GM11168 (cell line): Measurements from ENCODE around the gene ESRP2.

Source experiments
- in situ Hi-C: fragments of 300-500 bp; cut with MboI; formaldehyde crosslinking; loops from one replicate; pipeline ENCODE4 v1.12.0; 2022; ENCODE audit warnings: low sequenced_read_pairs; ENCODE audit not compliant: unreplicated experiment

Gene ESRP2

DNA sequence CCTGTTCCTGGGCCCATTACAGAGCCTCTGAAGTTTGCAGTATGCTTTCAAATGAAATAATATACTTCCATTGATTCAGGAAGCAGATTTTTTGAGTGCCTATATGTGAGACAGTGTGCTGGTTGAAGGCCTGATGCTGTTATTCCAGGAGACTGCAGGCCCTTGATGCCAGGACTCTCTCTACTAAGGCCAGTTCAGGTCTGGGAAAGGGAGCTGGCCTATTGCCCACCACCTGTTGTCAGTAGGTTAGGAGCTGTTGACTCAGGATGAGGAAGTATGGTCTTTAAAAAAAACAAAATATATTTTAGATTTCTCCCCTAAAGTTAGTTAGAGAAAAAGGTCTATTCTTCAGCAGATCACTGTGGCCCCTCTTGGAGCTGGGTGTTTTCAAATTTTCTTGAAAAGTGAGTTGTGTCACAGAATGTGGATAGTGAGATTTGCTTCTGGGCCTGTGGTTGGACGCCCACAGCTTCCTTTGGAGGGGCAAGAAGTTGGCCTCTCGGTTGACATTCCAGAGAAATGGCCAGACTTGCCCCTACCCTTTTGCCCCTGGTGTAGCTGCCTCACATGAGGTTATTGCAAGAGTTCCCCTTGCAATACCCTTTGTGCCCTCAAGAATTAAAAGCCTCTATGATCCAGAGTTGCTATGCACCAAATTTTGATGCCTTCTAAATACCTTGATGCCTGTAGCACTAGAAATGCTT lies 7.9 kb downstream of the ESRP2 start:
- in situ Hi-C loops = loop anchor here (5.0 kb wide), 1 partner anchor 156 kb away; no protein-coding TSS in a partner anchor

DNA sequence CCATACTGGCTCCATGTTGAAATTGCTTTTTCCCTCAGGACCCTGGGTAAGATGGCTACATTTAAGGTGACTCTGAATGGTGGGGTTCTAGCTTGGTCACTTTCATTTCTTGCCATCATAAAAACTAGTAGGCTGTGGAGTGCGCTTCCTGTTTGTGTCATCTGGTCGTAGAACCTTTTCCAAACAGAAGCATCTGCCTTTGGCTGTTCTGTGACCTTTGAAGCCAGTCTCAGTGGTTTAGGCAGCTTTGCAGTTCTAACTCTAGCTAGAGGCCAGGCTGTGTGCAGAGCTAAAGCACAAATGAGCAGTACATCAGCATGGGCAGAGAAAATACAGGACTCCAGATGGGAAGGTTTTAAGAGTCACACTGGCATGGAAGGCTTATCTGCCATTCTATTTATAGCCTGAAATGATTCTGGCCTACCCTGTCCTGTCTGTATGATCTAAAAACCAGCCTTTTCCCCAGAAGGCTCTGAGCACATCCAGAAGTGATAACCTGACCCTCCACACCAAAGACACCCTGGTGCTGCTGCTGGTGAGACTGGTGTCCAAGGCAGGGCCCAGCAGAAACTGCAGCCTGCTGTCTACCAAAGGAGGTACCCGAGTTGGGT lies 8.6 kb downstream of the ESRP2 start:
- in situ Hi-C loops = loop anchor here (5.0 kb wide), 1 partner anchor 155 kb away; no protein-coding TSS in a partner anchor

DNA sequence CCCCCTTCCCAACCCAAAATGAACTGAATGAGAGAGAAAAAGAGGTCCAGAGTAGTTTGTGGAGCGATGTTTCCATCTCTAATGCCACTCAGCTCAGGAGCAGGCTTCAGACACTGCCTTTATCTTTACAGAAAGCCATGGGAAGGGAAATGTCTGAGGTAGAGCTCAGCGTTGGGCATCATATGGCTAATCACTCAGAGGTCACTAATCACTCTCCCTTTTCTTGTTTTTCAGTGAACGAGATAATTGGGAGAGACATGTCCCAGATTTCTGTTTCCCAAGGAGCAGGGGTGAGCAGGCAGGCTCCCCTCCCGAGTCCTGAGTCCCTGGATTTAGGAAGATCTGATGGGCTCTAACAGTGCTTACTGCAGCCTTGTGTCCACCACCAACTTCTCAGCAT lies 9.8 kb downstream of the ESRP2 start:
- in situ Hi-C loops = loop anchor here (5.0 kb wide), 1 partner anchor 154 kb away; no protein-coding TSS in a partner anchor

DNA sequence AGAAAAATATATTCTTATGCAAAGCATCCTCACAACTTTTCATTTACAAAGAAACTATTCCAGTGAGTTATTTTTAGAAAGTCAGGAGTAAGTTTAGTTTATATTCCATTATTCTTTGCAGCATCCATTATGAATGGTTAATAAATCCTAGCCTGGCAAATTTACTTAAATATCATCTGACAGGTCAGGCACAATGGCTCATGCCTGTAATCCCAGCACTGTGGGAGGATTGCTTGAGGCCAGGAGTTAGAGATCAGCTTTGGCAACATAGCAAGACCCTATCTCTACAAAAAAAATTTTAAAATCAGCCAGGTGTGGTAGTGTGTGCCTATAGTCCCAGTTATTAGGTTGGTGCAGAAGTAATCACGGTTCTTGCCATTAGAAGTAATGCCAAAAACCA lies 12.9 kb downstream of the ESRP2 start:
- in situ Hi-C loops = no loop called here

DNA sequence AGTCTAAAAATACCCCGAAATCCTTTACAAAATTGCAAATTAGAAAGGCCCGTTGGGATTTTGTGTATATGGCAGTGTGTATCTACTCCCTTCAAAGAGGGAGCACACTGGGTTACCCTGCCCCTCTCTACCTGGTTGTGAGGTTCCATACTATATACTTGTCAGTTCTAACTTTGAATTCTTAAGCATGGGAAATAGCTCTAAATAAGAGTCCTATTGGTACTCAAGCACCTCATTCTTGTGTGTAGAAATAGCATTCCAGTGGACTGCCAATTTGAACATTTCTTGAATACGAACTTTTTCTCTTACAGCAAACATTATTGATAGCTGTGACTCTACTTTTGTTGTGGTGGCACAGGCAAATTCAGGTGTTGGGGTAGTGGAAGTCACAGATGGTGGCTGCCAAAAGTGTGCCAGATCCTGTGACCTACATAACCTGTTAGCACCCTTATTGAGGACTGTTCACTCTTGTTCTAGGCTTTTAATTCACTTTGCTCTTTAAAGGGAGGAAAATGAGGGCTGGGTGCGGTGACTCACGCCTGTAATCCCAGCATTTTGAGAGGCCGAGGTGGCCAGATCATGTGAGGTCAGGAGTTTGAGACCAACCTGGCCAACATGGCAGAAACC lies 16.1 kb downstream of the ESRP2 start:
- in situ Hi-C loops = no loop called here

DNA sequence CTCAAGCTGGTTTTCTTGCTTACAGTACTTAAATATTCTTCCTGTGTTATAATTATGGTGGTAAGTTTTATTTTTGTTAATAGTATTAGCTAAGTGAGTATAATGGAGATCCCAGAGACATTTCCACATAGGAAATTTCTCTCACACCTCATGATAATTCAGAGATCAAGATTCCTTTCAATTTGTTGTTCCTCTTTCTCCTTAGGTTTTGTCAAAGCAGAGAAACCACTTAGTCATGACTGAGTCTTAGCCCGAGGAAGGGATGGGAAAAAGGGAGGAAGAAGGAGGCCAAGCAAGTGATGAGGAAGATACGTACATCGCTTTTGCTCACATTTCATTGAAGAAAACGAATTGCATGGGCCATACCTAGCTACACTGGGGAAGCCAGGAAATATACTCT lies 18.4 kb downstream of the ESRP2 start:
- in situ Hi-C loops = no loop called here

DNA sequence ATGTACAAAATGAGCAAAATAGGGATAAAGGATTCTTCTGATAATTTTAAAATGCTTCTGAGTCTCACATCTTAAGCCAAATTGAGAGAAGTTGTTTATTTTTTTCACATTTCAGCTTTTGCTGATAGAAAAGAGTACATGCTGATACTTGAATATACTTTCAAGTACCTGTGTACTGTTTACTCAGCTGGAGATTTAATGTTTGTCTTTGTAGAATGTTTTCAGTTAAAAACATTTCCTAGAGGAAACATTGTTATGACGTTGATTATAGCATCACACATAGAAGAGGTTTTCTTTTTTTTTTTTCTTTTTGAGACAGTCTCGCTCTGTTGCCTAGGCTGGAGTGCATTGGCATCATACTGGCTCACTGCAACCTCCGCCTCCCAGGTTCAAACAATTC lies 19.7 kb downstream of the ESRP2 start:
- in situ Hi-C loops = no loop called here

DNA sequence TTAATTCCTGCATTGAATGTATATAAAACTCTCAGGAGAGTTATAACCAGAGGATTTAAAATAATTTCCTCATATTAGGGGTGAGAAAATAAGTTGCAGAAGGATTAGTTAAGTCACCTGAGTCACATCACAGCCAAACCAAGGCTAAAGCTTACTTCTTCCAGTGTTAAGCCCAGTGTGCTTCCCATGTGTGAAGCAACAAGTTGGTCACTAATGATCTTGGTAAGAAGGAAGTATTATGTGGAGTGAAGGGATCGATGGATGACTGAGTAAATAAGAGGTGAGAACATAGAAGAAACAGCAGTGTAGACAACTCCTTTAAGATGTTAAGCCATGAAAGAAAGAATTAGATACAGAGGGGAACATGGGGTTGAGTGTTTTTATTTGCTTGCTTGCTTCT lies 20.6 kb downstream of the ESRP2 start:
- in situ Hi-C loops = no loop called here

DNA sequence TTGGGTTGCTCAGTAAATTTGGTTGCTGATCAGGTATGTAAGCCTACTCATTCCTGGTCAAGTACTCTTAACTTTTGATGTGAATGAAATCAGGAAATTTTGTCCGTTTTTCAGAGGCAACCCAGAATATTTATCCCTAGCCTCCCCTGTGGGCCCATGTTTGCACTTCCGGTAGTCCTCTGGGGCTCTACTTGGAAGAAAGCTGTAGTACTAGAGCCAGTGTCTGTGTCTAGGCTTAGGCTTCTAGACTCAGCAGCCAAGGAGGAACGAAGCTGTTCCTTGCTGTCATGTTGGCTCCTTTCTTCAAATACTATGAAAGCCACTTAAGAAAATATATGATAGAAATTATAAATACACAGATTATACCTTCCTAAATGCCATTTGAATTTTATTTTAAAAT lies 21.2 kb downstream of the ESRP2 start:
- in situ Hi-C loops = no loop called here

DNA sequence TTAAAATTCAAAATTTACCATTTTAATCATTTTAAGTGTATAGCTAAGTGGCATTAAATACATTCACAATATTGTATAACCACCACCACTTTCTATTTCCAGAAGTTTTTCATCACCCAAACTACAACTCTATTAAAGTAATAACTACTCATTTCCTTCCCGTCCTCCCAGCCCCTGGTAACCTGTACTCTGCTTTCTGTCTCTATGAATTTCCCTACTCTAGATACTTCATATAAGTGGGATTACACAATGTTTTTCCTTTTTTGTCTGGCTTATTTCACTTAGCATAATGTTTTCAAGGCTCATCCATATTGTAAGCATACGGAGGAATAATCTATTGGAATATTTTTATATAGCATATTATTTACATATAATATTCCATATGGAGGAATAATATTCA lies 29.7 kb downstream of the ESRP2 start:
- in situ Hi-C loops = no loop called here

DNA sequence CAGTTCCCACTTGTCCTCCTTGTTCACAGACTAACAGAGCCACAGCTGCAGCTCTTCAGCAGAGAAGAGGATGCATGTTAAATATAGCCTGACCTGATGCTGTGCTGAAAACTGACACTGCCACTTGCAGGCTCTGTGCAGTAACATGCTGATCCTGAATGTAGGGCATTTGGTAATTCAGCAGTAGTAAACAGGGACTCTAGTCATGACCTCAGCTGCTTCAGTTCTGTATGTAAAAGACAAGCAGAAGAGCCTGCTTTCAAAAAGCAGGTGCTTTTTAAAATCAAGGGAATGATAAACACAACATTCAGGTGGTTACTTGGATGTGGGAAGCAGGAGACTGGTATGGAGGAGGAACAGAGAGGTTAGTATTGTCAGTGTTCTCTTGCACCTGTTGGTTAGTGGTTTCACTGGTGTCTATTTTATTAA lies 33.8 kb downstream of the ESRP2 start:
- in situ Hi-C loops = no loop called here

DNA sequence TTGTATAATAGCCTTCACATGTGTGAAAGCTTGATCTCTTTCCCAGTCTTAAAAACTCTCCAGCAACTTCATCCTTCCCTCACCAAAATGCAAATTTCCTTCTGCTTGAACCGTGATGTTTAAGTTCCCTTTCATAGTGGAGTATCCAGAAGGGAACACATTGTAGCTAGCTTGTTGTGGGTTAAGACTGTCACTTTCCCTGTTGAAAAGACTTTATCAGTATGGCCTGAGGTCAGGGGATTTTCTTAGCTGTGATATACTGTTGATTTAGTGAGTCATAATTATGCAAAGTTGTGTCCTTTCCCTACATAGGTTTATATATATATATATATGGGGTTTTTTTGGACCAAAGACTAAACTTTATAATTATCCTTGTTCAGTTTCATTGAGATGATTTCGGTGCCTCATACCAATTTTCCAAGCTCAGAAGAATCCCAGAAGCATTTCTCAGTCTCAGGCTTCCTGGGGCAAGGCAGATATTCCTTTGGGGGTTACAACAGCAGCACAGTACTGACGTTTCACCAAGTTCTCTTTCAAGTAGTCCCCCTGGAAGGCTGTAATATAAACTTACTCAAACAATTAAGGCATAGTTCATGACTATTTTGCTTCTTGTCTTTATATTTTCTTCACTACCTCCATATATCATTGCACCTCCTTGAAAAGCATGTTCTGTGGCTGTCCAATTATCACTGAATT lies 35.7 kb downstream of the ESRP2 start:
- in situ Hi-C loops = no loop called here

DNA sequence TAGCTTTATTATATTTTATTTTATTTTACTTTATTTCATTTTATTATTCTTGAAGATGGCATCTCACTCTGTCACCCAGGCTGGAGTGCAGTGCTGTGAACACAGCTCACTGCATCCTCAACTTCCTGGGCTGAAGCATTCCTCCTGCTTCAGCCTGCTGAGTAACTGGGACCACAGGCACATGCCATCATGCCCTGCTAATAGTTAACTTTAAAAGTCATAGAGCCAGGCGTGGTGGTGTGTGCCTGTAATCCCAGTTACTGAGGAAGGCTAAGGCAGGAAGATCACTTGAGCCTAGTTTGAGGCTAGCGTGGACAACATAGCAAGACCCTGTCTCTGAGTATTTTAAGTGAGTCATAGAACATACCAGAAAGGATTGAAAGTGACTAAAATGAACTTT lies 38.7 kb downstream of the ESRP2 start:
- in situ Hi-C loops = no loop called here

DNA sequence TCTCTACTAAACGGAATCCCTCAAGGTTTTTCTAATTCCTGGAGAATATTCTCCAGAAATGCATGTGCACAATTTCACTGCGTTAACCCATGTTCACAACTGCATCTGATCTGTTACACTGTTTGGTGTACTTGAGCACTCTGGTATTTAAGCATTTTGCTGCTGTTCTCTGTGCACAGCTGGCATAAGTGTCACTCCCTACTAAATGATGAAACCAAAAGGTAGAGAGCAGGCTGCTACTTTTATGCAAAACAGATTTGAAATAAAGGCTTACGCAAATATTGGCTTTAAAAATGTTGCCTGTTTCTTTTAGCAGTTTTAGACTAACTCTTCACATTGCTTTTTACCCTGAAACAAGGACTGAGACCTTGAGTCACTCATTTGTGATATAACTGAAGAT lies 41.7 kb downstream of the ESRP2 start:
- in situ Hi-C loops = no loop called here

DNA sequence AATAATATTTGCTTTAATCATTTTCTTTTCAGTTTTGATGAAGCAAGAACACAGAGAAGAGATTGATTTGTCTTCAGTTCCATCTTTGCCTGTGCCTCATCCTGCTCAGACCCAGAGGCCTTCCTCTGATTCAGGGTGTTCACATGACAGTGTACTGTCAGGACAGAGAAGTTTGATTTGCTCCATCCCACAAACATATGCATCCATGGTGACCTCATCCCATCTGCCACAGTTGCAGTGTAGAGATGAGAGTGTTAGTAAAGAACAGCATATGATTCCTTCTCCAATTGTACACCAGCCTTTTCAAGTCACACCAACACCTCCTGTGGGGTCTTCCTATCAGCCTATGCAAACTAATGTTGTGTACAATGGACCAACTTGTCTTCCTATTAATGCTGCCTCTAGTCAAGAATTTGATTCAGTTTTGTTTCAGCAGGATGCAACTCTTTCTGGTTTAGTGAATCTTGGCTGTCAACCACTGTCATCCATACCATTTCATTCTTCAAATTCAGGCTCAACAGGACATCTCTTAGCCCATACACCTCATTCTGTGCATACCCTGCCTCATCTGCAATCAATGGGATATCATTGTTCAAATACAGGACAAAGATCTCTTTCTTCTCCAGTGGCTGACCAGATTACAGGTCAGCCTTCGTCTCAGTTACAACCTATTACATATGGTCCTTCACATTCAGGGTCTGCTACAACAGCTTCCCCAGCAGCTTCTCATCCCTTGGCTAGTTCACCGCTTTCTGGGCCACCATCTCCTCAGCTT lies 45.0 kb downstream of the ESRP2 start:
- in situ Hi-C loops = no loop called here

DNA sequence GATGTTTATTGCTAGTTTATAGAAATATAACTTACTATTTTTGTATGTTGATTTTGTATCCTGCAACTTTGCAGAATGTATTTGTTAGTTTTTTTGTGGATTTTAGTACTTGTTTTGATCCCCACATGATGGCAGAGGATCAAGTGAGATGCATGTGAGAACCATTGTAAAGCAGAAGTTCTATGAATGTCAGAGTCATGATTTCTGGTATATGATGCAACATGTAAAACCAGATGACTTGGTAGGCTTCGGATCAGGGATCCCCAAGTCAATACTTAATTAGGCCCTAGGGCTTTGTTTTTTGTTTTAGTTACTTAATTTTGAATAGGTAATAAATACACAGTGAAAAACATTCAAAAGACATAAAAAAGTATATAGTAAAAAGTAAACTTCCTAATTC lies 45.8 kb downstream of the ESRP2 start:
- in situ Hi-C loops = no loop called here

DNA sequence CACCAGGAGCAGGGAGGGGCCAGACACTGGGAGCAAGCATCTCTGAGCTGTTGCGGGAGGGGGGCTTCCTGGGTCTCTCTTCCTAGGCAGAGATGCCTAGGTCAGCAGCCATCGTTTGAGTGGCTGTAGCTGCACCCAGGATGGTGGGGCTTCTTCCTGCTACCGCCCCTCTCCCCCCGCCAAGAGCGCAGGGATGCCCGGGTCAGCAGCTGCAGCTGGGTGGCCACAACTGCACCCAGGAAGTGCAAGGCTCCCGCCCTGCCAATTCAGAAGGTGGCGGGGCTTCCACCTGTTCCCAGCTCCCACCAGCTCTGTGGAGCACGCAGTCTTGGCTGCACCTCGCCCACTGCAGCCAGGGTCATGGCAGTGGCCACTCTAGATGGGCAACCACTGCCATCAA lies 47.8 kb downstream of the ESRP2 start:
- in situ Hi-C loops = no loop called here

DNA sequence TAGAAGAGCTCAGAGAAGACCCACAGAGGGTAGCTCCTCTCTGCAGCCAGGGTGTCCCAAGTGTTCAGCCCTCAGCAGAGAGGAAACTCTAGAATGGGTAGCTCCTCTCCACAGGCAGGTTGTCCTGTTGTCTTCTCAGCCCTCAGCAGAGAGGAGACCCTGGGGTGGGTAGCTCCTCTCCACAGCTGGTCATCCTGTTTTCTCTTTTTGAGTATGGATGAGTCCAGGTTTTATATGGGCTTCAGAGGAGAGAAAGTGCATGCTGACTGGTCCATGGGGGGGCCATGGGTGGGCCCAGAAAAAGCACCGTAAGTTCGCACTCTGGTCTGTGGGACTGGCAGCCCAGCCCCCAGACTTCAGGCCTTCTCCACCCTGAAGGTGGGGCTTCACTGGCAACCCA lies 48.4 kb downstream of the ESRP2 start:
- in situ Hi-C loops = no loop called here

DNA sequence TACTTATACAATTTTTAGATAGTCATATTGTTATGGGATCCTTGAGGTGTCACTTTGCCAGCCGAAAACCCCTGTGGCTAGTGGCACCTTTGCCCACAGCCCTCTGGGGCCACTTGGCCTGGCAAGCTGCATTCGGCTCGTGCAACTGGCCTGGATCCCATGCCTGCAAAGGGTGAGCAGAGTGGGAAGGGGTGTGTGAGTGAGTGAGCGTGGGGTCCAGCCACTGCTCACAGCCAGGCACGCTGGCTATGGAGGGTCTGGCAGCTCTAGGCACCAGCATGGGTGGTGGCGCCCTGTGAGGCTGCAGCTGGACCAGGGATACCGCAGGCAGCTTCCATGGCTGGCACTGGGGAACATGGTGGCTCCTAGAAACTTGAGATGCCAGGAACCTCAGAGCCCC lies 49.0 kb downstream of the ESRP2 start:
- in situ Hi-C loops = no loop called here

DNA sequence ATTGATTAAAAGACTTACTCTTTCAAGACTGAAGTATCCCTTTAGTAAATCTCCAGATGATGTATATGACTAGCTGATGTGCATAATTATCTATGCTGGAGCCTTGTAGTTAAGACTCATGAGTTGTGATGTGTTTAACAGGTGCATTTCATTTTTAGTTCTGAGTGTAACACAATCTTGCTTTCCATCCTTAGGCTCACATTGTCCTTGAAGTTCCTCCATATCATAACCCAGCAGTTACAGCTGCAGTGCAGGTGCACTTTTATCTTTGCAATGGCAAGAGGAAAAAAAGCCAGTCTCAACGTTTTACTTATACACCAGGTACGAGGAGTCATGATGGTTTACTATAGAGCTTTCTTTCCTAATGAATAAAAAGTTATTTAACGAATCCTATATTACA lies 52.9 kb downstream of the ESRP2 start:
- in situ Hi-C loops = no loop called here
